Renal cortex interstitium (tissue), 11 donors: Measurements from ENCODE around the gene MATCAP1. TPM values are rescaled to one million over a fixed set of nuclear protein-coding genes. Genes with fewer than 3 reads are reported as not detected.

ENCODE experiments used
- DNase-seq, 11 donors: peaks; one replicate each; pipeline ENCODE4 v3.0.0-alpha.2; 2013; ENCODE audit warnings: low read depth in 9 of 11, low spot score in 4 of 11; ENCODE audit errors: extremely low read depth in 1 of 11
- polyA plus RNA-seq, 3 donors: library from polyadenylated mRNA; unstranded; fragments of 120-200 nt; gene quantifications; one replicate each; pipeline ENCODE4 v1.2.1, GENCODE V29; 2013; ENCODE audit not compliant: insufficient read length in 3 of 3

Gene MATCAP1
- polyA plus RNA-seq, 3 donors = 37.9 to 60.3 (median 41.5) TPM

GRCh38 chr16:67195676-67196075 is 11.9 kb upstream of the MATCAP1 start:
- no peak for DNase-seq

- DNase-seq = no peak
Observed at GRCh38 chr16:67194260-67194659, 10.5 kb upstream of the MATCAP1 start.

GRCh38 chr16:67193536-67193935 is 9.8 kb upstream of the MATCAP1 start:
- DNase-seq = no peak

- no peak for DNase-seq
Observed at GRCh38 chr16:67192781-67193361, 9.1 kb upstream of the MATCAP1 start.

- peak in 10 of 11 donors; percentile 79 to 89 (median 84) for DNase-seq
Observed at GRCh38 chr16:67191995-67192681, 8.4 kb upstream of the MATCAP1 start, which contains the start of gene E2F4. Gene E2F4, plus strand, starts transcription at chr16:67192155. Its CDS starts 73 bp downstream, at chr16:67192228.

- no peak for DNase-seq
Observed at GRCh38 chr16:67191411-67191994, 7.7 kb upstream of the MATCAP1 start.

- DNase-seq = no peak
Observed at GRCh38 chr16:67190448-67191399, 7.0 kb upstream of the MATCAP1 start.

DNA sequence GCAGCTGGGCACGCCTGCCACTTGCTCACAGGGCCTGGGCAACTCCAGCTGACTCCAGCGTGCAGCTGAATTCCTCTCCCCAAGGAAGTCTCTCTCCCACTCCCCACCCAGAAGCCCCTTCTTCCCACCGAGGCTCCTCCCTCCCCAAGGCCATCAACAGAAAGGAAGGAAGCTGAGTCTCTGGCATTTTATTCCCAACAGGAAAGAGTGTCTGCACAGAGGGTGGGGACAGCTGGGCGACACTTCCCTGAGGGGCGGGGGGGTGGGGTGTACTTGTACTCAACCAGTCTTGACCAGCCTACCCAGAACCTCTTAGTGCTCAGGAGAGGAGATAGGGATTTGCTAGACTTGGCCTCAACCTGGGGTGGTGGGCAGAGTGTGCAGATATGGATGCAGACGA is 6.3 kb upstream of the MATCAP1 start, which contains the start of gene EXOC3L1:
EXOC3L1 (minus strand) TSS at position 96 of the 400 bp plus-strand sequence. CDS start 460 bp downstream, outside the sequence.
- DNase-seq = no peak

- no peak for DNase-seq
Observed at GRCh38 chr16:67188798-67189197, 5.0 kb upstream of the MATCAP1 start.

DNA sequence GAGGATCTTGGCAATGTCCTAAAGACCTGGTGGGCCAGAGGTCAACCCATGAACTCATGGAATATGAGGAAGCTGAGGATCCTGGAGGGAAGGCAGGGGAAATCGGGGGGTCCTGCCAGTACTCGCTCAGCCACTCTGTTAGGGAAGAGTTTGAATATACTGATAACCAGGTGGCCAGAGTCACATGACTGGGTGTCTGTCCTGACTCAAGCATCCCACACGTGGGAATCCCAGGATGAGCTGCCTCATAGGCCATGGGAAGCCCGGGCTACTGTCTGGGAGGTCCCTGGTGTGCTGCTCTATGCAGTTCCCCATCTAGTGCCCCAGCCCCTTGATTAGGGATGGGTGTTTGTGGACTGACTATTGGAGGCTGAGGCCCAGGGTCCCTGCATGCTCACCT is 4.6 kb upstream of the MATCAP1 start:
- no peak for DNase-seq

DNA sequence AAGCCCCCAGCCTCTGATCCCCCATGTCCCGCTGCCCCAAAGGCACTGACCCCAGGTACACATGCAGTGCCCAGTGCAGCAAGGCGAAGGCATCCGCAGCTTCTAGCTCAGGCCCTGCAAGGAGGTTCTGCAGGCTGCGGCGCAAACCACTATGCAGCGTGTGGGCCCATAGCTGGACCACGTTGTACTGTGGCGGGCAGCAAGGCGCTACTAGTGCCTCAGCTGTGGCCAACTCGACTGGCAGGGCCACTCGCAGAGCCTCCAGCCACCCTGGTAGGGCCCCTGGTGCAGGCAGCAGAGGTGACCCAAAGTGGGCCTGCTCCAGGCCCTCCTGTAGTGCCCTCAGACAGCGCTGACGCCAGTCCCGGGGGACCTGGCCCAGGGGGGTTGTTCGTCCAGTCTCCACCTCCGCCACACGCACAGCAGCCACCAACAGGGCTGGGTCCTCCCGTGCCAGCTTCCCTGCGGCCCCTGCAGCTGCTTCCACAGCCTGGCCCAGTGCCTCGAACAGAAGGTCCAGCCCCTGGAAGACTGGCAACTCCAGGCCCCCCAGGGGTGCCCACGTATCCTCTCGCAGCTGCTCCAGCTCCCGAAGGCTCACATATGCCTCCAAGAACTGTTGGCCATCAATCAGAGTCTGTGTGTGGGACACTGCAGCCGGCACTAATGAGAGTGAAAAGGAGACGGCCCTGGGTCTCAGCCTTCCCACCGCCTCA is 3.6 kb upstream of the MATCAP1 start:
- DNase-seq = no peak

- DNase-seq = no peak
Observed at GRCh38 chr16:67186550-67186950, 2.8 kb upstream of the MATCAP1 start.

DNA sequence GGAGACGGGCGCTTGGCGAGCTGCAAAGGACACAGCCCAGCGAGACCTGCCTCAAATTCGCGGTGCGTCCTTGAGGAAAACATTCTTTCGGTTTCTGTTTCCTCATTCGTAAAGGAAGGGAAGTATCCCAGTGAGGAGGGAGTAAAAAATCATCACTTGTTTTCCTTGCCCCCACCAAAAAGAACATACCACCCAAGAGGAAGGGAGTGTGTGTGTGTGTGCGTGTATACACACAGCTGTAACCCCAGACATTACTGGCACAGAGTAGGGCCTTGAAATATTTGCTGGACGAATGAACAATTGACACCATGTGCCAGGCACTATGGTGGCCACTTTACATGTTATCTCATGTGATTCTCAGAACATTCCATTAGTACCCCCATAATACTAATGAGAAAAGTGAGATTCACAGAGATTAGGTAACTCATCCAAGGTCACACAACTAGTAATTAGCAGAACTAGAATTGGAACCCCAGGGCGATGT is 1.9 kb upstream of the MATCAP1 start:
- DNase-seq = no peak

DNA sequence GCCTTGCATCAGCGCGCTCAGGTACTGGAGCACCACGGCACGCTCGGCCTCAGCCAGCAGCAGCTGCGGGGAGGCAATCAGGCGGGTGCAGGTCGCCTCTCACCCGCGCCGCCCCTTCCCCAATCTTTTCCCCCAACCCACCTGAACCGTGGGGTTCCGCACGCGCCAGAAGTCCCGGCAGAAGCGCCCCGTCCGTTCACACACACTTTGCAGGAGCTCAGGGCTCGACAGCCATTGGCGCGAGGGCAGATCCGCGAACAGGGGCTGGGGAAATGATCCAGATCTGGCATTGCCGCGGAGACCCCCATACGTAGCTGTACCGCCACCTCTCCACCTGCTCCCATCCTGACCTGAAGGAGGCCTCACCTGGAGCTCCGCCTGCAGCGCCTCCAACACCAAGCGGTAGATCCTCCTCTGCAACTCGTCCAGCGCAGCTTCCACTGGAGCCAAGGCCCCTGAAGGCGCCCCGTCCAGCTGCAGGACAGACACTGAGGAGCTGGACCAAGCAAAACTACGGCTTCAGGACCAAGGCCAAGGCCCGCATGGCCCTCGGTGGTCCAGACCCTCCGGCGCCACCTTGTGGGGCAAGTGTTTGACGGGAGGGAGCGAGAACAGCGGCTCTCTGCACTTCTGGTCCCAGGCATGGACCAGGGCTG is 1.4 kb upstream of the MATCAP1 start:
- DNase-seq = peak in 10 of 11 donors; percentile 79 to 91 (median 84)

- DNase-seq = no peak
Observed at GRCh38 chr16:67184453-67184994, 761 bp upstream of the MATCAP1 start.

DNA sequence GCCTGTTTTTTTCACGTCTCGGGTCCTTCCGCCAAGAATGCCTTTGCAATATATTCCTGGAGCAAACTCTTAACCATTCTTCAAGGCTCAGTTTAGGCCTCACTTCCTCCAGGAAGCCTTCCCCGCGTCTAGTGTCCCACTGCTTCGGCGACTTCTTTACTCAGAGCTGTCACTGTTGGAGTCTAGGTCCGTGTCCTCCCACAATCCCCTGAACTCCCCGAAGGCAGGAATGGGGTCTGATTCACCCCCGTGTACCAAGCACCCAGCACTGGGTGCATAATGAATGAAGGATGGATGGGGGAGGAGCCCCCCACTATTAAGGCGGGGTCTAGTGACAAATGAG is 508 bp downstream of the MATCAP1 start:
- no peak for DNase-seq

DNA sequence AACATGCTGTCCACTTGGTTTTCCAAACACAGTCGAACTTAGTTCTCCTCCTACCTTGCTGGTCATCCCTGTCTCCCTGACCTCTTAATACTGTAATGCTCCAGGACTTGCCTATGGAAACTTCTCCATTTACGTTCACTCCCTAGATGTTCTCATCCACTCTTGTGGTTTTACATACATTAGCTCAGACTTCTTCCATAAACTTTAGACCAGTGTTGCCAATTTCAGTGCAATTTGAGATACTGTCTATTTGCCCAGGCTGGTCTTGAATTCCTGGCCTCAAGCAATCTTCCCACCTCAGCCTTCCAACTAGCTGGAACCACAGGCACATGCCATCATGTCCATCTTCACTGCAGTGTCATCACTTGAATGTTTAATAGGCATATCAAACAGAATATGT is 1.5 kb downstream of the MATCAP1 start:
- DNase-seq = no peak

GRCh38 chr16:67181346-67181745 is 2.4 kb downstream of the MATCAP1 start:
- no peak for DNase-seq
